GM12892 (cell line): Measurements from ENCODE around the gene KIF16B.

ENCODE experiments used
- POLR2A ChIP-seq: IDR thresholded peaks from 2 replicates; pipeline ENCODE4 v1.6.1; 2011; ENCODE audit warnings: low read depth, low read length, control low read depth
- POLR2AphosphoS5 ChIP-seq: IDR thresholded peaks from 2 replicates; pipeline ENCODE4 v1.6.1; 2011; ENCODE audit warnings: low read depth, low read length, control low read depth

GRCh38 chr20:16462711-16463110 is 110.5 kb downstream of the KIF16B start:
- TF ChIP-seq POLR2A: no peak
- TF ChIP-seq POLR2AphosphoS5: no peak
